ENCODE data around the gene PANX2.

PANX2 gene

DNA sequence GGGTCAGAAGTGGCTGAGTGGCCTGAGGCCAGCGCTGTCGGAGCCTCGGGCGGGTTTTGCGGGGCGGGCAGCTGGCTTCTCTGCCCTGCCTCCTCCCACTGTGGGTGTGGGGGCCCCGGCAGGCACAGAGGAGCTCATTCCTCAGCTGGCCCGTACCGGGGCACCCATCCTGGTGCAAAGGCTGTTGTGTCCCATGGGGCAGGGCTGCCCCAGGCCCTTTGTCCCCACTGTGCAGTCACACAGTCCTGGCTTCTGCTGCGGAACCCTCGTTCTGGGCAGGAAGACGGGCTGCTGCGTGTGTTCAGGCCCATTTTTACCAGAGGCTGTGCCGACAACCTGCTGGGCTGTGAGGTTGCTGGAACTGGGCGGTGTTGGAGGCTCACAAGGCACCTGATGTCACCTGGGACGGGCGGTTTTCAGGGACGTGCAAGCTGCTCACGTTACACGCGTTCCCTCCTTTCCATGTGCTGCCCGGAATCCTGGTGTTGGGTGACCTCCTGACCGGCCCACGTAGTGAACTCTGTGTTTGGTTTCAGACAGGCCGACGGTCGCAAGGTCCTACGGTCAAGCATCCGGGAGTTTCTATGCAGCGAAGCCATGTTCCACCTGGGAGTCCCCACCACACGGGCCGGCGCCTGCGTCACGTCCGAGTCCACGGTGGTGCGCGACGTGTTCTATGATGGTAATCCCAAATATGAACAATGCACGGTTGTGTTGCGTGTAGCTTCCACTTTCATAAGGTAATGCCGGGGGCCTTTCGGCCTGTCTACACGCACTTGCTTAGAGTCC, 35.4 kb downstream of the PANX2 start:
- H4K8ac ChIP-seq (ENCODE audit: low read depth, low read length) = no peak overlapping the region
- H4K91ac ChIP-seq (ENCODE audit: low read depth, low read length) = no peak overlapping the region
- H3K79me1 ChIP-seq (ENCODE audit: low read length) = peaks cover 4% of the 10 kb centered on the region
- no peaks in the 10 kb centered on the region for H3K27me3 ChIP-seq (ENCODE audit: insufficient read depth, low read length)
- H3K9ac ChIP-seq (ENCODE audit: low read length) = no peak overlapping the region
- DNase-seq = no peak
- peaks cover 5 to 11% of the 10 kb centered on the region in 2 experiments for H3K4me1 ChIP-seq (ENCODE audit: control insufficient read depth in 1 of 2, insufficient read depth in 2 of 2, low read length in 2 of 2)
- H3K79me2 ChIP-seq (ENCODE audit: control insufficient read depth, insufficient read depth, low read length, poor library complexity) = peaks cover 9% of the 10 kb centered on the region
- H3K27ac ChIP-seq (ENCODE audit: low read depth, low read length) = no peak overlapping the region
- no peaks in the 10 kb centered on the region for H3K9me3 ChIP-seq (ENCODE audit: insufficient read depth, low read depth, low read length)
- no peak overlapping the region for H2AFZ ChIP-seq (ENCODE audit: insufficient read depth, low read length, poor library complexity)
- no peak overlapping the region for H3K14ac ChIP-seq (ENCODE audit: low read length)
- no peak overlapping the region for H4K12ac ChIP-seq (ENCODE audit: low read depth, low read length)
- no peak overlapping the region for H3K4me3 ChIP-seq (ENCODE audit: low read depth, low read length)
- H2AK5ac ChIP-seq (ENCODE audit: low read length) = no peak overlapping the region
- no peak overlapping the region for H2BK120ac ChIP-seq (ENCODE audit: insufficient read depth, low read length, poor library complexity)
- no peak overlapping the region for H2BK5ac ChIP-seq (ENCODE audit: low read depth, low read length, poor library complexity)
- H3K36me3 ChIP-seq (ENCODE audit: control insufficient read depth in 1 of 2, insufficient read depth in 2 of 2, low read length in 2 of 2) = peaks cover 34 to 35% of the 10 kb centered on the region in 2 experiments
- H3K23ac ChIP-seq (ENCODE audit: low read length) = no peak overlapping the region
- no peak overlapping the region for H3K18ac ChIP-seq (ENCODE audit: low read length)
- H3K4me2 ChIP-seq (ENCODE audit: low read length) = no peak overlapping the region
- no peak overlapping the region for H3K4ac ChIP-seq (ENCODE audit: low read depth, low read length)
- whole genome bisulfite sequencing (ENCODE audit: extremely low coverage, insufficient coverage, insufficient read length) = no CpG with 5 or more reads among the region's 45 CpGs
- no peak overlapping the region for H2BK12ac ChIP-seq (ENCODE audit: low read length)

DNA sequence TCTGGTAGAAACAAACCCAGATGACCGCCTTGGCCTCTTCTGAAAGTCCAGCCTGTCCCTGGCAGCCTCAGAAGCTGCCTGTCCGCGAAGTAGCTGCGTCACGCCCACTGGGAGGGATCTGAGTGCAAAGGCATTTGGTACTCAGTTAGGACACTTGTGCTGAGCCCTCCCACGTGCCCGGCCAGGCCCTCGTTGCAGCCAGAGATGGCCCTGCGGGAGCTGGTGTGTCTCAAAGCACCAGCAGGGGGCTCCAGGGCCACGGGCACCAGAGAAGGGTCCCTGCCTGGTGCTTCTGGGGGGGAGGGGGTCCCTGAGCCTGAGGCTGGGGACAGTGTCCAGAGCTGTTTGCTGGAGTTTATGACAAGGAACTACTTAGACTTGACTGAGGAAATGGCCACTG, 36.1 kb downstream of the PANX2 start:
- no peak overlapping the region for H3K9ac ChIP-seq (ENCODE audit: low read length)
- H3K4ac ChIP-seq (ENCODE audit: low read depth, low read length) = no peak overlapping the region
- no peak overlapping the region for H4K8ac ChIP-seq (ENCODE audit: low read depth, low read length)
- H3K27me3 ChIP-seq (ENCODE audit: insufficient read depth, low read length) = no peaks in the 10 kb centered on the region
- no peak overlapping the region for H4K91ac ChIP-seq (ENCODE audit: low read depth, low read length)
- no peak overlapping the region for H2BK120ac ChIP-seq (ENCODE audit: insufficient read depth, low read length, poor library complexity)
- H3K14ac ChIP-seq (ENCODE audit: low read length) = no peak overlapping the region
- no peak overlapping the region for H3K18ac ChIP-seq (ENCODE audit: low read length)
- no peaks in the 10 kb centered on the region for H3K9me3 ChIP-seq (ENCODE audit: insufficient read depth, low read depth, low read length)
- H3K23ac ChIP-seq (ENCODE audit: low read length) = no peak overlapping the region
- DNase-seq = peak; percentile 27 to 35
- H2BK5ac ChIP-seq (ENCODE audit: low read depth, low read length, poor library complexity) = no peak overlapping the region
- no peak overlapping the region for H3K4me2 ChIP-seq (ENCODE audit: low read length)
- H2AK5ac ChIP-seq (ENCODE audit: low read length) = no peak overlapping the region
- H4K12ac ChIP-seq (ENCODE audit: low read depth, low read length) = no peak overlapping the region
- no peak overlapping the region for H2AFZ ChIP-seq (ENCODE audit: insufficient read depth, low read length, poor library complexity)
- peaks cover 1% of the 10 kb centered on the region for H3K79me1 ChIP-seq (ENCODE audit: low read length)
- peaks cover 38% of the 10 kb centered on the region in 2 experiments for H3K36me3 ChIP-seq (ENCODE audit: control insufficient read depth in 1 of 2, insufficient read depth in 2 of 2, low read length in 2 of 2)
- WGBS (ENCODE audit: extremely low coverage, insufficient coverage, insufficient read length) = no CpG with 5 or more reads among the region's 10 CpGs
- H2BK12ac ChIP-seq (ENCODE audit: low read length) = no peak overlapping the region
- peaks cover 3% of the 10 kb centered on the region for H3K79me2 ChIP-seq (ENCODE audit: control insufficient read depth, insufficient read depth, low read length, poor library complexity)
- H3K4me3 ChIP-seq (ENCODE audit: low read depth, low read length) = no peak overlapping the region
- peaks cover 4 to 11% of the 10 kb centered on the region in 2 experiments for H3K4me1 ChIP-seq (ENCODE audit: control insufficient read depth in 1 of 2, insufficient read depth in 2 of 2, low read length in 2 of 2)
- no peak overlapping the region for H3K27ac ChIP-seq (ENCODE audit: low read depth, low read length)

DNA sequence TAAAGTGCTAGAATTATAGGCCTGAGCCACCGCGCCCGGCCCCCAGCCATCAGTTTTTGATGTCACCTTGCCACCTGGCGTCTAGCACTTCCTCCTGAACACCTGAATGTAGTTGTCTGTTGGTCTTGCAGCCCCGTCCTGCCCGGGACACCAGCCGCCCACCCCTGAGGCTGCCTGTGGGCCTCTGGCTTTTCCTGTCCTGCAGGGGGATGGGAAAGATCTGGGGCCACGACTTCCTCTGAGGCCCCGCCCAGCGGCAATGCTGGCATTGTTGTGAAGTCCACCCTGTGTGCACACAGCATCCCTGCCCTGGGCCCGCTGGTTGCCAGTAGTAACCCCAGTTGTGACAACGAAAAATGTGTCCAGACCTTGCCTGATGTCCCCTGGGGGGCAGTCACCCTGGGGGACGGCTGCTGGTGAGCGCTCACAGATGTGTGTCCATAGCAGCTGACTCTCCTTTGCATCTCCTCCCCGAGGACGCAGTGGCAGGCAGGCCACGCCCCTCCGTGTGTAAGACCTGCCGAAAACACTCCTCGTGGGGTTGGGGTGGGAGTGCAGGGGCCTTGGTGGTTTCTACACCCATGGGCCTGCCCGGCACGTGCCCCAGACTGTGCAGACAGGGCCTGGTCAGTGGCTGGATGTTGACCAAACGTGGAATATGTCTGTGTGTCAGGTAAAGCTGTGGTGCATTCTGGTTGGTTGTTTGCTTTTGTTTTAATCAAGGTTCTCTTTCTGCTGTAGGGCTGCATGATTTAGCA, 37.0 kb downstream of the PANX2 start:
- Histone ChIP-seq H2BK120ac (ENCODE audit: insufficient read depth, low read length, poor library complexity) (no peak overlapping the region), H3K79me2 (ENCODE audit: control insufficient read depth, insufficient read depth, low read length, poor library complexity) (no peaks in the 10 kb centered on the region), H3K18ac (ENCODE audit: low read length) (no peak overlapping the region), H3K14ac (ENCODE audit: low read length) (no peak overlapping the region), H2AFZ (ENCODE audit: insufficient read depth, low read length, poor library complexity) (no peak overlapping the region), H3K79me1 (ENCODE audit: low read length) (no peaks in the 10 kb centered on the region), H3K9me3 (ENCODE audit: insufficient read depth, low read depth, low read length) (peaks cover 2% of the 10 kb centered on the region), H3K27me3 (ENCODE audit: insufficient read depth, low read length) (no peaks in the 10 kb centered on the region), H3K36me3 (ENCODE audit: control insufficient read depth in 1 of 2, insufficient read depth in 2 of 2, low read length in 2 of 2) (peaks cover 41% of the 10 kb centered on the region in 2 experiments), H3K23ac (ENCODE audit: low read length) (no peak overlapping the region), H2BK5ac (ENCODE audit: low read depth, low read length, poor library complexity) (no peak overlapping the region), H3K4ac (ENCODE audit: low read depth, low read length) (no peak overlapping the region), H3K4me1 (ENCODE audit: control insufficient read depth in 1 of 2, insufficient read depth in 2 of 2, low read length in 2 of 2) (peaks cover 0 to 4% of the 10 kb centered on the region in 2 experiments), H4K12ac (ENCODE audit: low read depth, low read length) (no peak overlapping the region), H3K9ac (ENCODE audit: low read length) (no peak overlapping the region), H2BK12ac (ENCODE audit: low read length) (no peak overlapping the region), H4K8ac (ENCODE audit: low read depth, low read length) (no peak overlapping the region), H3K4me3 (ENCODE audit: low read depth, low read length) (no peak overlapping the region), H4K91ac (ENCODE audit: low read depth, low read length) (no peak overlapping the region), H3K4me2 (ENCODE audit: low read length) (no peak overlapping the region), H3K27ac (ENCODE audit: low read depth, low read length) (no peak overlapping the region), H2AK5ac (ENCODE audit: low read length) (no peak overlapping the region)
- no CpG with 5 or more reads among the region's 23 CpGs for WGBS (ENCODE audit: extremely low coverage, insufficient coverage, insufficient read length)
- peak in 1 of 2 donors; percentile 29 for DNase-seq

DNA sequence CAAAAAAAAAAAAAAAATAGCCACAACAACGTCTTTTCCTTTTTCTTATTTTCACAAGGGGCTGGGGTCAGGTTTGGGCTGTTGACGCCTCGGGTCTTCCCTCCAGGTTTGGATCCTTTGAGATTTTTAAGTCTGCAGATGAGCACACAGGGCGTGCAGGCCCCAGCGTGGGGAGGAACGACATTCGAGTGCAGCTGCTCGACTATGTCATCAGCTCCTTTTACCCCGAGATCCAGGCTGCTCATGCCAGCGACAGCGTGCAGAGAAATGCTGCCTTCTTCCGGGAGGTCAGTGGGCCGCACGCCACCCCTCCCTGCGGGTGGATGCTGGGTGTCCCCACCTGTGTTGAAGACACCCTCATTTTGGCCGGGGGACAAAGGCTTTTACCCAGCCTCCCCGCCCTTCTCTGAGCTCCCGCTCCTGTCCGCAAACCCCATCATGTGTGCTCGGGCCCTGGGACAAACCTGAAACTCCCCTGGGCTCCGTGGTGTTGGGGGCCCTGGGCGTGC, 38.0 kb downstream of the PANX2 start:
- no peak overlapping the region for H4K91ac ChIP-seq (ENCODE audit: low read depth, low read length)
- H3K27ac ChIP-seq (ENCODE audit: low read depth, low read length) = no peak overlapping the region

More for the DNA sequence above, 38.0 kb downstream of the PANX2 start:
- Histone ChIP-seq H4K8ac (ENCODE audit: low read depth, low read length) (no peak overlapping the region), H3K9me3 (ENCODE audit: insufficient read depth, low read depth, low read length) (peaks cover 4% of the 10 kb centered on the region), H3K4ac (ENCODE audit: low read depth, low read length) (no peak overlapping the region), H3K4me1 (ENCODE audit: control insufficient read depth in 1 of 2, insufficient read depth in 2 of 2, low read length in 2 of 2) (peaks cover 0 to 4% of the 10 kb centered on the region in 2 experiments), H2BK5ac (ENCODE audit: low read depth, low read length, poor library complexity) (no peak overlapping the region), H3K9ac (ENCODE audit: low read length) (no peak overlapping the region), H3K23ac (ENCODE audit: low read length) (no peak overlapping the region), H3K4me3 (ENCODE audit: low read depth, low read length) (no peak overlapping the region), H2BK120ac (ENCODE audit: insufficient read depth, low read length, poor library complexity) (no peak overlapping the region), H3K18ac (ENCODE audit: low read length) (no peak overlapping the region), H3K79me2 (ENCODE audit: control insufficient read depth, insufficient read depth, low read length, poor library complexity) (no peaks in the 10 kb centered on the region), H4K12ac (ENCODE audit: low read depth, low read length) (no peak overlapping the region), H3K36me3 (ENCODE audit: control insufficient read depth in 1 of 2, insufficient read depth in 2 of 2, low read length in 2 of 2) (peaks cover 49 to 50% of the 10 kb centered on the region in 2 experiments), H2AK5ac (ENCODE audit: low read length) (no peak overlapping the region), H2AFZ (ENCODE audit: insufficient read depth, low read length, poor library complexity) (no peak overlapping the region), H3K4me2 (ENCODE audit: low read length) (no peak overlapping the region), H3K79me1 (ENCODE audit: low read length) (no peaks in the 10 kb centered on the region), H2BK12ac (ENCODE audit: low read length) (no peak overlapping the region), H3K27me3 (ENCODE audit: insufficient read depth, low read length) (no peaks in the 10 kb centered on the region), H3K14ac (ENCODE audit: low read length) (no peak overlapping the region)
- no CpG with 5 or more reads among the region's 22 CpGs for WGBS (ENCODE audit: extremely low coverage, insufficient coverage, insufficient read length)
- DNase-seq = no peak
